CD14-positive monocyte (primary cell): ENCODE results near the gene ST3GAL4. TPM values are rescaled to one million over a fixed set of nuclear protein-coding genes. Genes with fewer than 3 reads are reported as not detected.

Experiments
- DNase-seq, 3 donors: peaks; one replicate each; pipeline ENCODE4 v3.0.0-alpha.2; 2011 to 2022
- H2AFZ ChIP-seq: 2 replicates; pipeline ENCODE4 v1.6.0; 2012; ENCODE audit warnings: mild to moderate bottlenecking, low read depth, low read length, inconsistent platforms; ENCODE audit not compliant: insufficient read depth, poor library complexity, severe bottlenecking
- H3K27ac ChIP-seq, 2 donors: 1 replicate in 1 of 2; 2 replicates in 1 of 2; pipeline ENCODE4 v1.5.1; 2012 to 2013; ENCODE audit warnings: low read length in 2 of 2, control low read depth in 1 of 2, inconsistent platforms in 1 of 2, low read depth in 1 of 2, mild to moderate bottlenecking in 1 of 2
- H3K27me3 ChIP-seq, 2 donors: one replicate each; pipeline versions ENCODE4 v1.6.0 to v1.6.1; 2011 to 2013; ENCODE audit warnings: low read length in 2 of 2; ENCODE audit not compliant: control insufficient read depth in 2 of 2, insufficient read depth in 2 of 2
- H3K36me3 ChIP-seq, 2 donors: replicated peaks in 1 of 2; 1 replicate in 1 of 2; 2 replicates in 1 of 2; pipeline versions ENCODE4 v1.5.1 to v1.6.1; 2012 to 2013; ENCODE audit warnings: low read length in 2 of 2, control low read depth in 1 of 2, inconsistent platforms in 1 of 2, mild to moderate bottlenecking in 1 of 2; ENCODE audit not compliant: insufficient read depth in 2 of 2, control insufficient read depth in 1 of 2
- H3K4me1 ChIP-seq, 2 donors: 1 replicate in 1 of 2; 2 replicates in 1 of 2; pipeline versions ENCODE4 v1.5.1 to v1.6.1; 2012 to 2013; ENCODE audit warnings: low read length in 2 of 2, control low read depth in 1 of 2, inconsistent platforms in 1 of 2, mild to moderate bottlenecking in 1 of 2, moderate library complexity in 1 of 2; ENCODE audit not compliant: insufficient read depth in 2 of 2, control insufficient read depth in 1 of 2
- H3K4me2 ChIP-seq: replicated peaks from 2 replicates; pipeline ENCODE3; 2012; ENCODE audit warnings: low read length, moderate library complexity, mild to moderate bottlenecking; ENCODE audit not compliant: poor library complexity, severe bottlenecking; ENCODE audit errors: extremely low read depth
- H3K4me3 ChIP-seq, 3 experiments: fragments of 200-600 bp in 1 of 3; sonication (generic) in 1 of 3; replicated peaks in 1 of 3; 1 replicate in 2 of 3; 2 replicates in 1 of 3; pipeline ENCODE4 v1.5.1; 2011 to 2013; ENCODE audit warnings: low read length in 3 of 3, mild to moderate bottlenecking in 3 of 3, control low read depth in 2 of 3, low read depth in 2 of 3, inconsistent platforms in 1 of 3, moderate library complexity in 1 of 3
- H3K79me2 ChIP-seq: 2 replicates; pipeline ENCODE4 v1.6.0; 2012; ENCODE audit warnings: mild to moderate bottlenecking, control low read depth, inconsistent platforms, low read length, moderate library complexity; ENCODE audit not compliant: insufficient read depth
- H3K9ac ChIP-seq: 2 replicates; pipeline ENCODE4 v1.6.0; 2017; ENCODE audit warnings: low read length, mild to moderate bottlenecking; ENCODE audit not compliant: insufficient read depth, poor library complexity, severe bottlenecking
- H3K9me3 ChIP-seq, 2 donors: replicated peaks in 1 of 2; 1 replicate in 1 of 2; 2 replicates in 1 of 2; pipeline versions ENCODE4 v1.5.1 to v1.6.1; 2012 to 2013; ENCODE audit warnings: low read length in 2 of 2, control low read depth in 1 of 2; ENCODE audit not compliant: control insufficient read depth in 1 of 2, insufficient read depth in 1 of 2
- H4K20me1 ChIP-seq: 2 replicates; pipeline ENCODE4 v1.6.0; 2012; ENCODE audit warnings: mild to moderate bottlenecking, low read length, control low read depth, moderate library complexity; ENCODE audit not compliant: insufficient read depth
- H3K27ac Mint-ChIP-seq, 7 donors: one replicate each; pipeline ENCODE4 v1.8.0; 2020; ENCODE audit warnings: mild to moderate bottlenecking in 7 of 7, mixed read lengths in 7 of 7, moderate library complexity in 6 of 7, inconsistent platforms in 2 of 7
- H3K27me3 Mint-ChIP-seq, 3 donors: one replicate each; pipeline ENCODE4 v1.8.0; 2021 to 2022; ENCODE audit warnings: low read depth in 3 of 3, mild to moderate bottlenecking in 3 of 3, mixed read lengths in 3 of 3, moderate library complexity in 3 of 3, inconsistent platforms in 1 of 3
- H3K36me3 Mint-ChIP-seq, 2 donors: one replicate each; pipeline ENCODE4 v1.8.0; 2020; ENCODE audit warnings: mixed read lengths in 2 of 2, inconsistent platforms in 1 of 2, mild to moderate bottlenecking in 1 of 2
- H3K4me1 Mint-ChIP-seq: one replicate; pipeline ENCODE4 v1.8.0; 2020; ENCODE audit warnings: mild to moderate bottlenecking, mixed read lengths
- H3K4me3 Mint-ChIP-seq, 2 donors: one replicate each; pipeline ENCODE4 v1.8.0; 2020; ENCODE audit warnings: mild to moderate bottlenecking in 2 of 2, mixed read lengths in 2 of 2, moderate library complexity in 1 of 2
- H3K9me3 Mint-ChIP-seq, 7 donors: one replicate each; pipeline ENCODE4 v1.8.0; 2020 to 2022; ENCODE audit warnings: mixed read lengths in 7 of 7, mild to moderate bottlenecking in 6 of 7, moderate library complexity in 6 of 7, inconsistent platforms in 2 of 7
- WGBS: methylation state at CpG from one replicate; pipeline ENCODE4 v1.1.5; 2013; ENCODE audit warnings: missing lambda C conversion rate; ENCODE audit not compliant: insufficient coverage; 5-methylcytosine and 5-hydroxymethylcytosine counted together
- intact Hi-C, 2 donors: fragments of 100-400 bp; cut with micrococcal nuclease; formaldehyde crosslinking; loops; one replicate each; pipeline versions ENCODE4 v1.15.0 to v1.15.1; 2023
- polyA plus RNA-seq, 3 donors: library from polyadenylated mRNA; depleted of rRNA in 1 of 3; unstranded in 2 of 3; stranded (reverse) in 1 of 3; fragments of 300-500 nt in 2 of 3; fragments of >200 nt in 1 of 3; fragmentation: Illumina TruSeq in 2 of 3; gene quantifications; 1 replicate in 2 of 3; 2 replicates in 1 of 3; pipeline ENCODE4 v1.2.3, GENCODE V29; 2012 to 2021
- TF ChIP-seq, protein P1 (sequence below): fragments of 200-600 bp; IDR thresholded peaks from one replicate; pipeline ENCODE4 v1.8.0; 2022; ENCODE audit warnings: antibody characterized with exemption, mild to moderate bottlenecking

ST3GAL4 gene
- polyA plus RNA-seq, 3 donors = 7.8 to 14.3 (median 10.1) TPM

DNA sequence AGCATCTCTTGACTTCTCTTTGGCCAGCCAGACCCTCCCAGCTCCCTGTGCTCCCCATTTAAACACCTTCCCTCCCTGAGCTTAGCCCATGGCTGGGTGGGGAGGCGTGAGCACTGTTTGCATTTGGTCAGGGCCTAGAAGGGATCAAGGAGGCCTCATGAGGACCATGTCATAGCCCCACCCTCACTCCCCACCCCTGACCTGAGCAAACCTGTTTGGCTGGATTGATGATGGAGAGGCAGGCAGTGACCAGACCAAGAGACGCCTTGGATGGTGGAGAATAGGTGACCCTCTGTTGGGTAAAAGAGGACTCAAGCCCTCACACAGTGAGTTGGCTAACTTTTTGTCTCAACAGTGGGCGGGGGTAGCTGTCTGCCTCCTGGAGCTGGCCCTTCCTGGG is 49.9 kb downstream of the ST3GAL4 start:
- Histone ChIP-seq H3K27me3 (no peaks in the 10 kb centered on the region), H3K4me1 (peaks cover 3 to 9% of the 10 kb centered on the region in 2 donors), H3K79me2 (peaks cover 4% of the 10 kb centered on the region), H3K9me3 (no peaks in the 10 kb centered on the region), H3K27ac (peak overlapping the region in 1 of 2 donors; percentile 58), H4K20me1 (no peaks in the 10 kb centered on the region), H3K4me3 (no peak overlapping the region), H3K4me2 (no peak overlapping the region), H3K36me3 (peaks cover 27 to 38% of the 10 kb centered on the region in 2 donors), H3K9ac (peak overlapping the region; percentile 15), H2AFZ (no peak overlapping the region)
- H3K27ac Mint-ChIP-seq = peak overlapping the region in 5 of 7 donors; percentile 40 to 64 (median 42)
- H3K36me3 Mint-ChIP-seq = peaks cover 29 to 42% of the 10 kb centered on the region in 2 donors
- no peaks in the 10 kb centered on the region for H3K27me3 Mint-ChIP-seq
- H3K9me3 Mint-ChIP-seq = no peaks in the 10 kb centered on the region
- H3K4me3 Mint-ChIP-seq = no peak overlapping the region
- no peak for DNase-seq
- H3K4me1 Mint-ChIP-seq = peaks cover 12% of the 10 kb centered on the region
- intact Hi-C loops = no loop called here
- TF ChIP-seq, protein P1, sequence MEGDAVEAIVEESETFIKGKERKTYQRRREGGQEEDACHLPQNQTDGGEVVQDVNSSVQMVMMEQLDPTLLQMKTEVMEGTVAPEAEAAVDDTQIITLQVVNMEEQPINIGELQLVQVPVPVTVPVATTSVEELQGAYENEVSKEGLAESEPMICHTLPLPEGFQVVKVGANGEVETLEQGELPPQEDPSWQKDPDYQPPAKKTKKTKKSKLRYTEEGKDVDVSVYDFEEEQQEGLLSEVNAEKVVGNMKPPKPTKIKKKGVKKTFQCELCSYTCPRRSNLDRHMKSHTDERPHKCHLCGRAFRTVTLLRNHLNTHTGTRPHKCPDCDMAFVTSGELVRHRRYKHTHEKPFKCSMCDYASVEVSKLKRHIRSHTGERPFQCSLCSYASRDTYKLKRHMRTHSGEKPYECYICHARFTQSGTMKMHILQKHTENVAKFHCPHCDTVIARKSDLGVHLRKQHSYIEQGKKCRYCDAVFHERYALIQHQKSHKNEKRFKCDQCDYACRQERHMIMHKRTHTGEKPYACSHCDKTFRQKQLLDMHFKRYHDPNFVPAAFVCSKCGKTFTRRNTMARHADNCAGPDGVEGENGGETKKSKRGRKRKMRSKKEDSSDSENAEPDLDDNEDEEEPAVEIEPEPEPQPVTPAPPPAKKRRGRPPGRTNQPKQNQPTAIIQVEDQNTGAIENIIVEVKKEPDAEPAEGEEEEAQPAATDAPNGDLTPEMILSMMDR = no peak
- WGBS = 79% methylated on average over 2 of the region's 3 CpGs

DNA sequence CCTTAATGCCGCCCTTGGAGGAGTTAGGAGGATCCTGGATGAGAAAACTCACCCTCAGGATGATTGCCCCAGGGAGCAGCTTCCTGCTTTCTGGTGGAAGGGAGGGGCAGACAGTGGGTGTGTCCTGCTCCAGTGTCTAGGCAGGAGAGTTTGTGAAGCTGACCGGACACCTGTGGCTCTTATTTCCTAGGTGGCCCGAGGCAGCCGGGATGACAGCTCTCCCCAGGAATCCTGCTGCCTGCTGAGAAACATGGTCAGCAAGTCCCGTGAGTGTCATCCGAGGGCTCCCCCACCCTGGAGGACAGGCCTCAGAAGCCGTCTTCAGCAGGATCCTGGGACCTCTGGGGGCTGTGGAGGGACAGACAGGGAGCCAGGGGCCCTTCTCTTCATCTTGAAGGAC is 50.4 kb downstream of the ST3GAL4 start:
- Mint-ChIP-seq H3K27ac (peak overlapping the region in 3 of 7 donors; percentile 20 to 60 (median 42)), H3K4me3 (no peak overlapping the region), H3K4me1 (peaks cover 8% of the 10 kb centered on the region), H3K27me3 (no peaks in the 10 kb centered on the region), H3K36me3 (peaks cover 33 to 47% of the 10 kb centered on the region in 2 donors), H3K9me3 (no peaks in the 10 kb centered on the region)
- H4K20me1 ChIP-seq = no peaks in the 10 kb centered on the region
- H3K27ac ChIP-seq = peak overlapping the region in 1 of 2 donors; percentile 58
- H3K36me3 ChIP-seq = peaks cover 32 to 42% of the 10 kb centered on the region in 2 donors
- H2AFZ ChIP-seq = no peak overlapping the region
- peak overlapping the region; percentile 15 for H3K9ac ChIP-seq
- no peaks in the 10 kb centered on the region for H3K79me2 ChIP-seq
- H3K9me3 ChIP-seq = no peaks in the 10 kb centered on the region
- no peak overlapping the region for H3K4me2 ChIP-seq
- TF ChIP-seq, protein P1 = no peak
- 99% methylated on average over 6 of the region's 7 CpGs for WGBS
- H3K4me1 ChIP-seq = peaks cover 3 to 9% of the 10 kb centered on the region in 2 donors
- H3K27me3 ChIP-seq = no peaks in the 10 kb centered on the region
- DNase-seq = no peak
- intact Hi-C loops = no loop called here
- H3K4me3 ChIP-seq = no peak overlapping the region
